GM19351 (cell line): Measurements from ENCODE around the gene GYPB.
"Not testable (repeated sequence)": the region's sequence is repeated elsewhere in the genome, so short reads cannot be mapped to it uniquely, and the experiment has no call there.

Source experiments
- ATAC-seq: cut with Tn5 transposase; IDR thresholded peaks from one replicate; pipeline ENCODE4 v1.9.1; 2021; ENCODE audit warnings: mild to moderate bottlenecking, moderate library complexity; ENCODE audit not compliant: unreplicated experiment

The GYPB gene

GRCh38 chr4:143950185-143950584 is 69.0 kb downstream of the GYPB start:
- ATAC-seq = not testable (repeated sequence)

- ATAC-seq = not testable (repeated sequence)
Observed at GRCh38 chr4:143947493-143947892, 71.7 kb downstream of the GYPB start.
